Body of pancreas (tissue), 4 donors: Measurements from ENCODE around the gene PIK3CG.

Experiments
- POLR2A ChIP-seq, 3 donors: fragments of 450-650 bp; IDR thresholded peaks; one replicate each; pipeline ENCODE4 v1.6.1; 2016; ENCODE audit warnings: antibody characterized with exemption in 3 of 3, mild to moderate bottlenecking in 2 of 3
- TF ChIP-seq, protein P1 (sequence below), 7 experiments: fragments of 450-650 bp in 4 of 7; fragments of 200-600 bp in 3 of 7; sonication (generic) in 3 of 7; IDR thresholded peaks; one replicate each; pipeline ENCODE4 v1.5.1; 2016 to 2019; ENCODE audit warnings: antibody characterized with exemption in 7 of 7

GRCh38 chr7:106905734-106906133, 40.7 kb downstream of the PIK3CG start:
- TF ChIP-seq, protein P1, sequence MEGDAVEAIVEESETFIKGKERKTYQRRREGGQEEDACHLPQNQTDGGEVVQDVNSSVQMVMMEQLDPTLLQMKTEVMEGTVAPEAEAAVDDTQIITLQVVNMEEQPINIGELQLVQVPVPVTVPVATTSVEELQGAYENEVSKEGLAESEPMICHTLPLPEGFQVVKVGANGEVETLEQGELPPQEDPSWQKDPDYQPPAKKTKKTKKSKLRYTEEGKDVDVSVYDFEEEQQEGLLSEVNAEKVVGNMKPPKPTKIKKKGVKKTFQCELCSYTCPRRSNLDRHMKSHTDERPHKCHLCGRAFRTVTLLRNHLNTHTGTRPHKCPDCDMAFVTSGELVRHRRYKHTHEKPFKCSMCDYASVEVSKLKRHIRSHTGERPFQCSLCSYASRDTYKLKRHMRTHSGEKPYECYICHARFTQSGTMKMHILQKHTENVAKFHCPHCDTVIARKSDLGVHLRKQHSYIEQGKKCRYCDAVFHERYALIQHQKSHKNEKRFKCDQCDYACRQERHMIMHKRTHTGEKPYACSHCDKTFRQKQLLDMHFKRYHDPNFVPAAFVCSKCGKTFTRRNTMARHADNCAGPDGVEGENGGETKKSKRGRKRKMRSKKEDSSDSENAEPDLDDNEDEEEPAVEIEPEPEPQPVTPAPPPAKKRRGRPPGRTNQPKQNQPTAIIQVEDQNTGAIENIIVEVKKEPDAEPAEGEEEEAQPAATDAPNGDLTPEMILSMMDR (IDR thresholded peaks at IDR 0.05): no peak
- no peak for TF ChIP-seq POLR2A (IDR thresholded peaks at IDR 0.05)
